ENCODE data around the gene MAGOH. TPM values are rescaled to one million over a fixed set of nuclear protein-coding genes. Genes with fewer than 3 reads are reported as not detected.

Gene MAGOH
- polyA plus RNA-seq, 1 donor (not counting 4 experiments of a cell fraction or from before 2014, with no cell fraction given), result 104 TPM

DNA sequence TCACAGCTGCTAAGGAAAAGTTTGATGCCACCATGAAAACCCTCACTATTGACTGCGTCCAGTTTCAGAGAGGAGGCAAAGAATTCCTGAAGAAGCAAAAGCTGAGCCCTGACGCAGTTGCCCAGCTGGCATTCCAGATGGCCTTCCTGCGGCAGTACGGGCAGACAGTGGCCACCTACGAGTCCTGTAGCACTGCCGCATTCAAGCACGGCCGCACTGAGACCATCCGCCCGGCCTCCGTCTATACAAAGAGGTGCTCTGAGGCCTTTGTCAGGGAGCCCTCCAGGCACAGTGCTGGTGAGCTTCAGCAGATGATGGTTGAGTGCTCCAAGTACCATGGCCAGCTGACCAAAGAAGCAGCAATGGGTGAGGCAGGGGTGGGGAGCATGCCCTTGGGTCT, 27.4 kb downstream of the MAGOH start:
- no peak overlapping the region for H3K4me3 ChIP-seq (ENCODE audit: control insufficient read depth in 2 of 3, extremely low read depth in 1 of 3, insufficient read depth in 2 of 3, low read depth in 1 of 3, low read length in 3 of 3)
- H3K4me1 ChIP-seq (ENCODE audit: control insufficient read depth, extremely low read depth, insufficient read depth, low read length), result no peaks in the 10 kb centered on the region
- dilution Hi-C loops (cut with MboI; ENCODE audit: extremely low pct_ligation_motif_present, low sequenced_read_pairs), result no loop called here
- H3K27ac ChIP-seq (ENCODE audit: control insufficient read depth, insufficient read depth, low read length), result no peak overlapping the region
- H3K79me2 ChIP-seq (ENCODE audit: control insufficient read depth, insufficient read depth, low read length), result no peaks in the 10 kb centered on the region
- DNase-seq (ENCODE audit: low read depth, low spot score) (no peak), FAIRE-seq (no peak)
- H2AFZ ChIP-seq (ENCODE audit: control insufficient read depth, low read length), result no peak overlapping the region
- H3K27me3 ChIP-seq (ENCODE audit: control insufficient read depth, extremely low read depth, insufficient read depth, low read length), result no peaks in the 10 kb centered on the region
- no peaks in the 10 kb centered on the region for H3K9me1 ChIP-seq (ENCODE audit: control insufficient read depth, extremely low read depth, insufficient read depth, low read length)
- TF ChIP-seq, protein P1, sequence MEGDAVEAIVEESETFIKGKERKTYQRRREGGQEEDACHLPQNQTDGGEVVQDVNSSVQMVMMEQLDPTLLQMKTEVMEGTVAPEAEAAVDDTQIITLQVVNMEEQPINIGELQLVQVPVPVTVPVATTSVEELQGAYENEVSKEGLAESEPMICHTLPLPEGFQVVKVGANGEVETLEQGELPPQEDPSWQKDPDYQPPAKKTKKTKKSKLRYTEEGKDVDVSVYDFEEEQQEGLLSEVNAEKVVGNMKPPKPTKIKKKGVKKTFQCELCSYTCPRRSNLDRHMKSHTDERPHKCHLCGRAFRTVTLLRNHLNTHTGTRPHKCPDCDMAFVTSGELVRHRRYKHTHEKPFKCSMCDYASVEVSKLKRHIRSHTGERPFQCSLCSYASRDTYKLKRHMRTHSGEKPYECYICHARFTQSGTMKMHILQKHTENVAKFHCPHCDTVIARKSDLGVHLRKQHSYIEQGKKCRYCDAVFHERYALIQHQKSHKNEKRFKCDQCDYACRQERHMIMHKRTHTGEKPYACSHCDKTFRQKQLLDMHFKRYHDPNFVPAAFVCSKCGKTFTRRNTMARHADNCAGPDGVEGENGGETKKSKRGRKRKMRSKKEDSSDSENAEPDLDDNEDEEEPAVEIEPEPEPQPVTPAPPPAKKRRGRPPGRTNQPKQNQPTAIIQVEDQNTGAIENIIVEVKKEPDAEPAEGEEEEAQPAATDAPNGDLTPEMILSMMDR (optimal IDR thresholded peaks at IDR 0.05 in 1 of 3, IDR thresholded peaks at IDR 0.05 in 1 of 3, conservative IDR thresholded peaks at IDR 0.05 in 1 of 3; ENCODE audit: extremely low read depth in 1 of 3, insufficient read depth in 2 of 3, low read length in 3 of 3), result no peak
- no peak for TF ChIP-seq EZH2 (IDR thresholded peaks at IDR 0.05; ENCODE audit: low read length)
- no peaks in the 10 kb centered on the region for H3K9me3 ChIP-seq (ENCODE audit: control insufficient read depth, low read depth, low read length)
- no peak overlapping the region for H3K9ac ChIP-seq (ENCODE audit: control insufficient read depth, extremely low read depth, insufficient read depth, low read length)
- no peak overlapping the region for H3K4me2 ChIP-seq (ENCODE audit: control insufficient read depth, extremely low read depth, insufficient read depth, low read depth, low read length)
- no peaks in the 10 kb centered on the region for H4K20me1 ChIP-seq (ENCODE audit: control insufficient read depth, extremely low read depth, insufficient read depth, low read length)
- H3K36me3 ChIP-seq (ENCODE audit: control insufficient read depth in 2 of 2, extremely low read depth in 1 of 2, insufficient read depth in 2 of 2, low read length in 2 of 2), result peaks cover 20 to 24% of the 10 kb centered on the region in 2 experiments

DNA sequence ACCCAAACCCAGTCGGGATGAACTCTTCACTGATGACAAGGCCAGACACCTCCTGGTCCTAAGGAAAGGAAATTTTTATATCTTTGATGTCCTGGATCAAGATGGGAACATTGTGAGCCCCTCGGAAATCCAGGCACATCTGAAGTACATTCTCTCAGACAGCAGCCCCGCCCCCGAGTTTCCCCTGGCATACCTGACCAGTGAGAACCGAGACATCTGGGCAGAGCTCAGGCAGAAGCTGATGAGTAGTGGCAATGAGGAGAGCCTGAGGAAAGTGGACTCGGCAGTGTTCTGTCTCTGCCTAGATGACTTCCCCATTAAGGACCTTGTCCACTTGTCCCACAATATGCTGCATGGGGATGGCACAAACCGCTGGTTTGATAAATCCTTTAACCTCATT, 28.0 kb downstream of the MAGOH start:
- TF ChIP-seq EZH2 (IDR thresholded peaks at IDR 0.05; ENCODE audit: low read length), result no peak
- TF ChIP-seq, protein P1 (optimal IDR thresholded peaks at IDR 0.05 in 1 of 3, IDR thresholded peaks at IDR 0.05 in 1 of 3, conservative IDR thresholded peaks at IDR 0.05 in 1 of 3; ENCODE audit: extremely low read depth in 1 of 3, insufficient read depth in 2 of 3, low read length in 3 of 3), result no peak
- Histone ChIP-seq H2AFZ (ENCODE audit: control insufficient read depth, low read length) (no peak overlapping the region), H3K4me1 (ENCODE audit: control insufficient read depth, extremely low read depth, insufficient read depth, low read length) (no peaks in the 10 kb centered on the region), H3K27me3 (ENCODE audit: control insufficient read depth, extremely low read depth, insufficient read depth, low read length) (no peaks in the 10 kb centered on the region), H3K27ac (ENCODE audit: control insufficient read depth, insufficient read depth, low read length) (no peak overlapping the region), H3K9me1 (ENCODE audit: control insufficient read depth, extremely low read depth, insufficient read depth, low read length) (no peaks in the 10 kb centered on the region), H3K9ac (ENCODE audit: control insufficient read depth, extremely low read depth, insufficient read depth, low read length) (no peak overlapping the region), H4K20me1 (ENCODE audit: control insufficient read depth, extremely low read depth, insufficient read depth, low read length) (no peaks in the 10 kb centered on the region), H3K79me2 (ENCODE audit: control insufficient read depth, insufficient read depth, low read length) (no peaks in the 10 kb centered on the region), H3K4me2 (ENCODE audit: control insufficient read depth, extremely low read depth, insufficient read depth, low read depth, low read length) (no peak overlapping the region), H3K36me3 (ENCODE audit: control insufficient read depth in 2 of 2, extremely low read depth in 1 of 2, insufficient read depth in 2 of 2, low read length in 2 of 2) (peaks cover 20 to 24% of the 10 kb centered on the region in 2 experiments), H3K9me3 (ENCODE audit: control insufficient read depth, low read depth, low read length) (no peaks in the 10 kb centered on the region), H3K4me3 (ENCODE audit: control insufficient read depth in 2 of 3, extremely low read depth in 1 of 3, insufficient read depth in 2 of 3, low read depth in 1 of 3, low read length in 3 of 3) (no peak overlapping the region)
- FAIRE-seq (no peak), DNase-seq (ENCODE audit: low read depth, low spot score) (no peak)
- dilution Hi-C loops (cut with MboI; ENCODE audit: extremely low pct_ligation_motif_present, low sequenced_read_pairs), result no loop called here
